Measurements from ENCODE around the gene CDH22. TPM values are rescaled to one million over a fixed set of nuclear protein-coding genes. Genes with fewer than 3 reads are reported as not detected.

The CDH22 gene
- total RNA-seq, 3 donors from 2014 or later: 0.15 to 0.66 (median 0.16) TPM

DNA sequence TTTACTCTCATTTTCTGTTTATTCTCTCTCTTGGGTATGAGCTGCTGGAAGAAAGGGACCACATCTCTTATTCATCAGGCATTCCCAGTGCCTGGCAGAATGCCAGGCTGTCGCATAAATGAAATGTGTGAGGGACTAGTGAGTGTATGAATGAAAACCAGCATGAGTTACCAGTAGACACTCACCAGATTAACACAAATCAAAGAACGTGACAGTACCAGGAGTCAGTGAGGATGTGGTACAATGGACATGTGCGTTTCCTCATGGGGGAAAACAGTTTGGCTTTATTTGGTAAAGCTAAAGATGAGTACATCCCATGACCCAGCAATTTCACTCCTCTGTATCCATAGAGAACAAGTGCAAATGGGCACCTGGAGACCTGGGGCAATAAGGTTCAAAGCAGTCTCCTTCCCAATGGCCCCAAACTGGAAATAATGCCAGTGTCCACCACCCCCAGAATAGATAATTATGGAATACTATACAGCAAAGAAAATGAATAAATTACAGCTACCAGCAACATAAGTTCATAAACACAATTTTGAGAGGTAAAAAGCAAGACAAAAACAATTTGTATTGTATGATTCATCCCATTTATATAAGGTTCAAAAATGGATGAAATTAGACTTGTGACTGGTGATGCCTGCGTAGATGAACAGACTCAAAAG lies 93.3 kb downstream of the CDH22 start:
- H3K27me3 ChIP-seq: peaks cover 0 to 17% of the 10 kb centered on the region in 2 donors
- intact Hi-C loops (cut with DNase I; ENCODE audit: low total_unique reads): no loop called here
- TF ChIP-seq POLR2A (IDR thresholded peaks at IDR 0.05) (no peak), POLR2AphosphoS5 (IDR thresholded peaks at IDR 0.05) (no peak)
- TF ChIP-seq, protein P1, sequence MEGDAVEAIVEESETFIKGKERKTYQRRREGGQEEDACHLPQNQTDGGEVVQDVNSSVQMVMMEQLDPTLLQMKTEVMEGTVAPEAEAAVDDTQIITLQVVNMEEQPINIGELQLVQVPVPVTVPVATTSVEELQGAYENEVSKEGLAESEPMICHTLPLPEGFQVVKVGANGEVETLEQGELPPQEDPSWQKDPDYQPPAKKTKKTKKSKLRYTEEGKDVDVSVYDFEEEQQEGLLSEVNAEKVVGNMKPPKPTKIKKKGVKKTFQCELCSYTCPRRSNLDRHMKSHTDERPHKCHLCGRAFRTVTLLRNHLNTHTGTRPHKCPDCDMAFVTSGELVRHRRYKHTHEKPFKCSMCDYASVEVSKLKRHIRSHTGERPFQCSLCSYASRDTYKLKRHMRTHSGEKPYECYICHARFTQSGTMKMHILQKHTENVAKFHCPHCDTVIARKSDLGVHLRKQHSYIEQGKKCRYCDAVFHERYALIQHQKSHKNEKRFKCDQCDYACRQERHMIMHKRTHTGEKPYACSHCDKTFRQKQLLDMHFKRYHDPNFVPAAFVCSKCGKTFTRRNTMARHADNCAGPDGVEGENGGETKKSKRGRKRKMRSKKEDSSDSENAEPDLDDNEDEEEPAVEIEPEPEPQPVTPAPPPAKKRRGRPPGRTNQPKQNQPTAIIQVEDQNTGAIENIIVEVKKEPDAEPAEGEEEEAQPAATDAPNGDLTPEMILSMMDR (IDR thresholded peaks at IDR 0.05): no peak

GRCh38 chr20:46213946-46214823 lies 94.1 kb downstream of the CDH22 start:
- TF ChIP-seq, protein P1 (IDR thresholded peaks at IDR 0.05): no peak
- no peak for TF ChIP-seq POLR2A (IDR thresholded peaks at IDR 0.05)
- TF ChIP-seq POLR2AphosphoS5 (IDR thresholded peaks at IDR 0.05): no peak
- no peak for DNase-seq (ENCODE audit: low spot score in 2 of 2)
- H3K27me3 ChIP-seq: peaks cover 0 to 19% of the 10 kb centered on the region in 2 donors

More for the DNA sequence above, 93.3 kb downstream of the CDH22 start:
- H3K4me1 ChIP-seq: no peaks in the 10 kb centered on the region
- H3K36me3 ChIP-seq: no peaks in the 10 kb centered on the region
- H3K4me3 ChIP-seq: no peak overlapping the region
- no peak overlapping the region for H3K27ac ChIP-seq
- no peak for DNase-seq (ENCODE audit: low spot score in 2 of 2)
- no peaks in the 10 kb centered on the region for H3K9me3 ChIP-seq

DNA sequence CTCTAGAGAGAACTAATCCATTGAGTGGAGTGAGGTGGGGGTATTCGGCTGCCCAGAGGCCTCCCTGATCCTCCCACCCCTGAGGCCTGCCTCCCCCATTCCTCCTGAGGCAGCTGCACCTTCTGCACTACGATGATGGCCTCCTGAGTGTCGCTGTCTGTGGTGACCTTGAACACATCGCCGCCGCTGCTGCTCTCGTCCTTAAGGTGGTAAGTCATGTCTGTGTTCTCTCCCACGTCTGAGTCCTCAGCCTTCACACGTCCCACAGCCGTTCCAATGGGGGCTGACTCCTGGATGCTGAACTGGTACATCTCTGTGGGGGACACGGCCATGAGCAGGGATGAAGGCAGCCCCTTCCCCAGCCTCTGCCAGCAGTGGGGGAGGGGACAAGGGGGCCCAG lies 95.4 kb downstream of the CDH22 start:
- Histone ChIP-seq H3K4me1 (no peaks in the 10 kb centered on the region), H3K27me3 (peaks cover 0 to 14% of the 10 kb centered on the region in 2 donors), H3K9me3 (no peaks in the 10 kb centered on the region), H3K36me3 (no peaks in the 10 kb centered on the region), H3K27ac (no peak overlapping the region), H3K4me3 (no peak overlapping the region)
- intact Hi-C loops (cut with DNase I; ENCODE audit: low total_unique reads): no loop called here
- no peak for DNase-seq (ENCODE audit: low spot score in 2 of 2)
- TF ChIP-seq POLR2A (IDR thresholded peaks at IDR 0.05) (no peak), POLR2AphosphoS5 (IDR thresholded peaks at IDR 0.05) (no peak)
- TF ChIP-seq, protein P1 (IDR thresholded peaks at IDR 0.05): no peak

More at GRCh38 chr20:46213946-46214823, 94.1 kb downstream of the CDH22 start:
- H3K27ac ChIP-seq: no peak overlapping the region
- H3K9me3 ChIP-seq: no peaks in the 10 kb centered on the region
- no peaks in the 10 kb centered on the region for H3K4me1 ChIP-seq
- no peaks in the 10 kb centered on the region for H3K36me3 ChIP-seq
- H3K4me3 ChIP-seq: no peak overlapping the region
- intact Hi-C loops (cut with DNase I; ENCODE audit: low total_unique reads): no loop called here

DNA sequence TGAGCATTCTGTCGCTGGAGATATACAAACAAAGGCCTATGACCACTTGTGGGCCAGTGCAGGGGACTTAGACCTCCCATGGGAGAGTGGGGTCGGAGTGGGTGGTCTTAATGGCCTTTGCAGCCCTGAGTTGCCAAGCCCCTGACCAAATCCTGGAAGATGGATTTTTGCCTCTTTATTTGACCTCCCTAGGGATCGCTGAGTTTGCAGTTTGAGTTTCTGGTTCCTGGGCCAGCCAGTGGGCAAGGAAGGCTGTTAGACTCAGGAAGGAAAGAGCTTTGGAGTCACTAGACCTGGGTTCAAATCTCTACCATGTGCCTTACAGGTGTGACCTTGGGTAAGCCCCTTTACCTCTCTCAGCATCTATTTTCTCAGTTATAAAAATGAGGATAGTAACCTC lies 96.0 kb downstream of the CDH22 start:
- TF ChIP-seq, protein P1 (IDR thresholded peaks at IDR 0.05): no peak
- TF ChIP-seq POLR2A (IDR thresholded peaks at IDR 0.05): no peak
- no peak for TF ChIP-seq POLR2AphosphoS5 (IDR thresholded peaks at IDR 0.05)
- Histone ChIP-seq H3K27me3 (peaks cover 0 to 14% of the 10 kb centered on the region in 2 donors), H3K4me3 (no peak overlapping the region), H3K9me3 (no peaks in the 10 kb centered on the region), H3K4me1 (no peaks in the 10 kb centered on the region), H3K36me3 (no peaks in the 10 kb centered on the region), H3K27ac (no peak overlapping the region)
- intact Hi-C loops (cut with DNase I; ENCODE audit: low total_unique reads): no loop called here
- no peak for DNase-seq (ENCODE audit: low spot score in 2 of 2)

GRCh38 chr20:46211331-46211722 lies 97.0 kb downstream of the CDH22 start:
- no peak overlapping the region for H3K4me3 ChIP-seq
- H3K9me3 ChIP-seq: no peaks in the 10 kb centered on the region
- no peak overlapping the region for H3K27ac ChIP-seq
- H3K27me3 ChIP-seq: peaks cover 0 to 14% of the 10 kb centered on the region in 2 donors
- DNase-seq (ENCODE audit: low spot score in 2 of 2): no peak
- H3K4me1 ChIP-seq: no peaks in the 10 kb centered on the region
- H3K36me3 ChIP-seq: no peaks in the 10 kb centered on the region
- no peak for TF ChIP-seq POLR2AphosphoS5 (IDR thresholded peaks at IDR 0.05)
- TF ChIP-seq, protein P1 (IDR thresholded peaks at IDR 0.05): no peak
- TF ChIP-seq POLR2A (IDR thresholded peaks at IDR 0.05): no peak
- intact Hi-C loops (cut with DNase I; ENCODE audit: low total_unique reads): no loop called here
